ENCODE data around the gene KIF2B. TPM values are rescaled to one million over a fixed set of nuclear protein-coding genes. Genes with fewer than 3 reads are reported as not detected.

KIF2B gene
- total RNA-seq, 1 experiment from 2014 or later: not detected

GRCh38 chr17:53806473-53806872 lies 16.3 kb upstream of the KIF2B start:
- CTCF ChIA-PET: no interaction called here
- H3K27me3 Mint-ChIP-seq (ENCODE audit: unreplicated experiment): no peaks in the 10 kb centered on the region
- intact Hi-C loops (cut with micrococcal nuclease; ENCODE audit: unreplicated experiment): no loop called here
- H3K4me1 Mint-ChIP-seq (ENCODE audit: low read depth, unreplicated experiment): no peaks in the 10 kb centered on the region
- no peaks in the 10 kb centered on the region for H3K36me3 Mint-ChIP-seq (ENCODE audit: insufficient read depth, unreplicated experiment)
- no peak for DNase-seq
- no peak overlapping the region for H3K4me3 Mint-ChIP-seq (ENCODE audit: low read depth, unreplicated experiment)
- no peak for TF ChIP-seq CTCF (IDR thresholded peaks at IDR 0.05; ENCODE audit: unreplicated experiment)
- no TSS peak for BruUV-seq (replicated peaks)
- no peaks in the 10 kb centered on the region for H3K9me3 Mint-ChIP-seq (ENCODE audit: low read depth, unreplicated experiment)
- no peak overlapping the region for H3K27ac Mint-ChIP-seq (ENCODE audit: unreplicated experiment)

- CTCF ChIA-PET: no interaction called here
- no peaks in the 10 kb centered on the region for H3K36me3 Mint-ChIP-seq (ENCODE audit: insufficient read depth, unreplicated experiment)
- TF ChIP-seq CTCF (IDR thresholded peaks at IDR 0.05; ENCODE audit: unreplicated experiment): no peak
- no peaks in the 10 kb centered on the region for H3K9me3 Mint-ChIP-seq (ENCODE audit: low read depth, unreplicated experiment)
- no peak overlapping the region for H3K4me3 Mint-ChIP-seq (ENCODE audit: low read depth, unreplicated experiment)
- BruUV-seq (replicated peaks): no TSS peak
- no peak overlapping the region for H3K27ac Mint-ChIP-seq (ENCODE audit: unreplicated experiment)
- no peak for DNase-seq
- intact Hi-C loops (cut with micrococcal nuclease; ENCODE audit: unreplicated experiment): no loop called here
- H3K4me1 Mint-ChIP-seq (ENCODE audit: low read depth, unreplicated experiment): no peaks in the 10 kb centered on the region
- H3K27me3 Mint-ChIP-seq (ENCODE audit: unreplicated experiment): no peaks in the 10 kb centered on the region
Measured at GRCh38 chr17:53807286-53807685, 15.4 kb upstream of the KIF2B start.

- TF ChIP-seq CTCF (IDR thresholded peaks at IDR 0.05; ENCODE audit: unreplicated experiment): no peak
- Mint-ChIP-seq H3K4me1 (ENCODE audit: low read depth, unreplicated experiment) (no peaks in the 10 kb centered on the region), H3K27ac (ENCODE audit: unreplicated experiment) (no peak overlapping the region), H3K9me3 (ENCODE audit: low read depth, unreplicated experiment) (no peaks in the 10 kb centered on the region), H3K36me3 (ENCODE audit: insufficient read depth, unreplicated experiment) (no peaks in the 10 kb centered on the region), H3K4me3 (ENCODE audit: low read depth, unreplicated experiment) (no peak overlapping the region), H3K27me3 (ENCODE audit: unreplicated experiment) (no peaks in the 10 kb centered on the region)
- BruUV-seq (replicated peaks): no TSS peak
- DNase-seq: no peak
- CTCF ChIA-PET: no interaction called here
- intact Hi-C loops (cut with micrococcal nuclease; ENCODE audit: unreplicated experiment): no loop called here
Measured at GRCh38 chr17:53818271-53818670, 4.5 kb upstream of the KIF2B start.

GRCh38 chr17:53818929-53819328 lies 3.8 kb upstream of the KIF2B start:
- CTCF ChIA-PET: no interaction called here
- H3K27ac Mint-ChIP-seq (ENCODE audit: unreplicated experiment): no peak overlapping the region
- TF ChIP-seq CTCF (IDR thresholded peaks at IDR 0.05; ENCODE audit: unreplicated experiment): no peak
- no peaks in the 10 kb centered on the region for H3K36me3 Mint-ChIP-seq (ENCODE audit: insufficient read depth, unreplicated experiment)
- H3K27me3 Mint-ChIP-seq (ENCODE audit: unreplicated experiment): no peaks in the 10 kb centered on the region
- DNase-seq: no peak
- no TSS peak for BruUV-seq (replicated peaks)
- no peaks in the 10 kb centered on the region for H3K9me3 Mint-ChIP-seq (ENCODE audit: low read depth, unreplicated experiment)
- intact Hi-C loops (cut with micrococcal nuclease; ENCODE audit: unreplicated experiment): no loop called here
- no peaks in the 10 kb centered on the region for H3K4me1 Mint-ChIP-seq (ENCODE audit: low read depth, unreplicated experiment)
- no peak overlapping the region for H3K4me3 Mint-ChIP-seq (ENCODE audit: low read depth, unreplicated experiment)
